Activated CD4-positive, alpha-beta memory T cell treated with anti-CD3 and anti-CD28 coated beads, Interleukin-2, amount 10 ng/mL, durations not matched to agents 7 days and 5 days (primary cell): ENCODE data around the gene PELI1. TPM values are rescaled to one million over a fixed set of nuclear protein-coding genes. Genes with fewer than 3 reads are reported as not detected.
"Not testable (repeated sequence)": the region's sequence is repeated elsewhere in the genome, so short reads cannot be mapped to it uniquely, and the experiment has no call there.

ENCODE experiments used
- CTCF ChIA-PET: fragments of 350-600 bp; sonication (Branson Sonifier 250); formaldehyde crosslinking; loops from one replicate; lab custom pipeline; 2021; ENCODE audit warnings: antibody characterized with exemption, inconsistent platforms; lab: Charles Lee
- POLR2A ChIA-PET: fragments of 350-600 bp; sonication (Branson Sonifier 250); formaldehyde crosslinking; loops from one replicate; lab custom pipeline; 2021; ENCODE audit warnings: antibody characterized with exemption; lab: Charles Lee
- DNase-seq: peaks from one replicate; pipeline ENCODE4 v3.0.0-alpha.2; 2020
- H3K27ac Mint-ChIP-seq: one replicate; pipeline ENCODE4 v1.8.0; 2021; ENCODE audit warnings: mild to moderate bottlenecking, mixed read lengths
- H3K27me3 Mint-ChIP-seq: one replicate; pipeline ENCODE4 v1.8.0; 2021; ENCODE audit warnings: mixed read lengths
- H3K36me3 Mint-ChIP-seq: one replicate; pipeline ENCODE4 v1.8.0; 2021; ENCODE audit warnings: low read depth, mixed read lengths
- H3K4me1 Mint-ChIP-seq: one replicate; pipeline ENCODE4 v1.8.0; 2021; ENCODE audit warnings: mixed read lengths
- H3K4me3 Mint-ChIP-seq: one replicate; pipeline ENCODE4 v1.8.0; 2021; ENCODE audit warnings: mild to moderate bottlenecking, mixed read lengths
- H3K9me3 Mint-ChIP-seq: one replicate; pipeline ENCODE4 v1.8.0; 2021; ENCODE audit warnings: mixed read lengths
- total RNA-seq, 2 experiments: library from RNA; stranded (reverse); gene quantifications; one replicate each; pipeline ENCODE4 v1.2.3, GENCODE V29; 2021

The PELI1 gene
- total RNA-seq, 2 experiments from 2014 or later, result 44.9 to 45.0 TPM

- H3K4me1 Mint-ChIP-seq, result peaks cover 36% of the 10 kb centered on the region
- peaks cover 67% of the 10 kb centered on the region for H3K36me3 Mint-ChIP-seq
- peak overlapping the region; percentile 70 for H3K27ac Mint-ChIP-seq
- H3K27me3 Mint-ChIP-seq, H3K4me3 Mint-ChIP-seq, DNase-seq, H3K9me3 Mint-ChIP-seq: not testable (repeated sequence)
- ChIA-PET POLR2A (interaction anchor here (0.7 to 4.5 kb wide), 5 partner anchors 14 to 226 kb away, joined by 3 to 24 read pairs (median 7); no protein-coding TSS in a partner anchor), CTCF (interaction anchor here (1.0 to 1.3 kb wide), 2 partner anchors 112 to 230 kb away, joined by 3 to 4 read pairs; no protein-coding TSS in a partner anchor)
These were observed 43.6 kb downstream of the PELI1 start for GRCh38 chr2:64100584-64100983.

GRCh38 chr2:64094663-64095382 lies 49.4 kb downstream of the PELI1 start:
- POLR2A ChIA-PET, result interaction anchor here (1.0 kb wide), 1 partner anchor 11 kb away, joined by 5 read pairs; no protein-coding TSS in a partner anchor
- no peak for DNase-seq
- peaks cover 80% of the 10 kb centered on the region for H3K36me3 Mint-ChIP-seq
- no peaks in the 10 kb centered on the region for H3K9me3 Mint-ChIP-seq
- peaks cover 12% of the 10 kb centered on the region for H3K4me1 Mint-ChIP-seq
- H3K4me3 Mint-ChIP-seq, result no peak overlapping the region
- CTCF ChIA-PET, result no interaction called here
- H3K27me3 Mint-ChIP-seq, result no peaks in the 10 kb centered on the region
- H3K27ac Mint-ChIP-seq, result no peak overlapping the region

GRCh38 chr2:64093341-64093740 lies 50.9 kb downstream of the PELI1 start:
- H3K9me3 Mint-ChIP-seq, result no peaks in the 10 kb centered on the region
- H3K27ac Mint-ChIP-seq, result no peak overlapping the region
- peaks cover 10% of the 10 kb centered on the region for H3K4me1 Mint-ChIP-seq
- peaks cover 66% of the 10 kb centered on the region for H3K36me3 Mint-ChIP-seq
- POLR2A ChIA-PET, result no interaction called here
- DNase-seq, result no peak
- H3K27me3 Mint-ChIP-seq, result no peaks in the 10 kb centered on the region
- CTCF ChIA-PET, result no interaction called here
- no peak overlapping the region for H3K4me3 Mint-ChIP-seq

DNA sequence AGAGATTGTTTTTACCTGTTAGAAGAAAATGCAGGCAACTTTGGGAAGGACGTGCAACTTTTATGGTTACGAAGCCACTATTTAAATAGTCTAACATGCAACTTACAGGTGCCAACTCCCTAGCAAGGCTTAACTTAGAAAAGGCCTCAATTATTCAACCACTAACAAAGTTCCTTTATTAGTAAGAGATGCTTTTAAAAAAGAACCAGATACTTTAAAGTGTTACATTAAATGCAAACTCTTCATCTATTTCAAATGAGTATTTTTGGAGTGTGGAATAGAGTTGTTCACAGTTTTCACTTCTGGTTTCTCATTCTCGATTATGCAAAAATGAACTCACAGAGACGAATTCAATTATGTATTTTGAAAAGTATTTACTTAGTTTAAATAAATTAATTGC lies 51.7 kb downstream of the PELI1 start:
- Mint-ChIP-seq H3K27me3 (no peaks in the 10 kb centered on the region), H3K27ac (no peak overlapping the region), H3K9me3 (no peaks in the 10 kb centered on the region), H3K36me3 (peaks cover 58% of the 10 kb centered on the region), H3K4me1 (peaks cover 8% of the 10 kb centered on the region), H3K4me3 (no peak overlapping the region)
- ChIA-PET POLR2A (no interaction called here), CTCF (no interaction called here)
- DNase-seq, result no peak

GRCh38 chr2:64090264-64090663 lies 54.0 kb downstream of the PELI1 start:
- H3K4me1 Mint-ChIP-seq, result peaks cover 5% of the 10 kb centered on the region
- ChIA-PET CTCF (no interaction called here), POLR2A (no interaction called here)
- no peaks in the 10 kb centered on the region for H3K27me3 Mint-ChIP-seq
- peaks cover 38% of the 10 kb centered on the region for H3K36me3 Mint-ChIP-seq
- no peak for DNase-seq
- no peaks in the 10 kb centered on the region for H3K9me3 Mint-ChIP-seq
- no peak overlapping the region for H3K27ac Mint-ChIP-seq
- no peak overlapping the region for H3K4me3 Mint-ChIP-seq

- H3K27ac Mint-ChIP-seq, result no peak overlapping the region
These were observed 57.7 kb downstream of the PELI1 start for GRCh38 chr2:64086347-64087082.

GRCh38 chr2:64085936-64086335 lies 58.3 kb downstream of the PELI1 start:
- H3K27ac Mint-ChIP-seq, result no peak overlapping the region
- H3K27me3 Mint-ChIP-seq, result peaks cover 8% of the 10 kb centered on the region
- peaks cover 7% of the 10 kb centered on the region for H3K36me3 Mint-ChIP-seq
- CTCF ChIA-PET, result no interaction called here
- no peak for DNase-seq
- no peaks in the 10 kb centered on the region for H3K4me1 Mint-ChIP-seq
- POLR2A ChIA-PET, result interaction anchor here (1.2 kb wide), 1 partner anchor 10 kb away, joined by 3 read pairs; no protein-coding TSS in a partner anchor
- H3K4me3 Mint-ChIP-seq, result no peak overlapping the region
- H3K9me3 Mint-ChIP-seq, result no peaks in the 10 kb centered on the region

More at GRCh38 chr2:64086347-64087082, 57.7 kb downstream of the PELI1 start:
- no peak for DNase-seq
- POLR2A ChIA-PET, result interaction anchor here (0.6 kb wide), 1 partner anchor 14 kb away, joined by 3 read pairs; no protein-coding TSS in a partner anchor
- Mint-ChIP-seq H3K4me3 (no peak overlapping the region), H3K27me3 (peaks cover 4% of the 10 kb centered on the region), H3K4me1 (no peaks in the 10 kb centered on the region), H3K9me3 (no peaks in the 10 kb centered on the region), H3K36me3 (peaks cover 13% of the 10 kb centered on the region)
- CTCF ChIA-PET, result no interaction called here

DNA sequence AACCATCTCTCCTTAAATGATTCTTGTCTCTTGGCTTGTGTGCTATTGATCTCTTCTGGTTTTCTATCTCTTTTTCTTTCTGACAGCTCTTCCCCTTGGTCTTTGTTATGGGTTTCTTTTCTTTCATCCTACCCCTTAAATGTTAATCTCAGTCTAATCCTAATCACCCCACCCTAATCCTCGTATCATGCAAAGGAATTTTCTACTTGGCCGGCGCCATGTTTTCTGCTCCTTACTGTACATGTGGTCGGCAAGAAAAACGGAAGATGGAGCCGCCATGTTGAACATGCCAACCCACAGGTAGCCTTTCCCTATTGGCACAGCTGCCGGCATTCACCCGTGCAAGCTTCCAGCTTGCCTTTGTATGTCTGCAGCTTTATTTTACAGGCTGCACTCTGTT lies 63.2 kb downstream of the PELI1 start:
- Mint-ChIP-seq H3K27me3 (peaks cover 13% of the 10 kb centered on the region), H3K9me3 (no peaks in the 10 kb centered on the region), H3K4me1 (no peaks in the 10 kb centered on the region), H3K36me3 (no peaks in the 10 kb centered on the region), H3K27ac (no peak overlapping the region), H3K4me3 (no peak overlapping the region)
- DNase-seq, result no peak
- CTCF ChIA-PET, result no interaction called here
- POLR2A ChIA-PET, result no interaction called here

DNA sequence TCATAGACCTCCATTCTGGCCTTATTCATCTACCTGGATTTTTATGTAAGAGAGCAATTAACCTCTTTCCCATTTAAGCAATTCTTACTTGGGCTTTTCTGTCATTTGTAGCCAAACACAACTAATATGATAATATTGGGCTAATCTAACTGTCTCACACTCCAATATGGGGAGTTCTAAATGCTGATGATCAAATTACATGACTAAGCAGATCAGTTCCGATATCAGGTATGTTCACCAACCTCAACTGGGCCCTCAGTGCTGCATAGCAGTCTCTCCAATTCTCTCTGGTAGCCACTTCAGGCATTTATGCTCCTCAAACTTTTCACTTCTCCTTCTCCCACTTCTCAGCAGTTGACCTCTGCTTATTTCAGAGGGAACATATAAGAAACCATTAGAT lies 64.0 kb downstream of the PELI1 start:
- Mint-ChIP-seq H3K9me3 (no peaks in the 10 kb centered on the region), H3K27me3 (peaks cover 13% of the 10 kb centered on the region), H3K27ac (no peak overlapping the region), H3K36me3 (no peaks in the 10 kb centered on the region), H3K4me3 (no peak overlapping the region), H3K4me1 (no peaks in the 10 kb centered on the region)
- DNase-seq, result no peak
- POLR2A ChIA-PET, result no interaction called here
- CTCF ChIA-PET, result no interaction called here

- H3K36me3 Mint-ChIP-seq, H3K27ac Mint-ChIP-seq, DNase-seq, POLR2A ChIA-PET, CTCF ChIA-PET, H3K4me1 Mint-ChIP-seq, H3K9me3 Mint-ChIP-seq, H3K4me3 Mint-ChIP-seq: not testable (repeated sequence)
- peaks cover 13% of the 10 kb centered on the region for H3K27me3 Mint-ChIP-seq
These were observed 64.5 kb downstream of the PELI1 start for GRCh38 chr2:64079688-64080087.

DNA sequence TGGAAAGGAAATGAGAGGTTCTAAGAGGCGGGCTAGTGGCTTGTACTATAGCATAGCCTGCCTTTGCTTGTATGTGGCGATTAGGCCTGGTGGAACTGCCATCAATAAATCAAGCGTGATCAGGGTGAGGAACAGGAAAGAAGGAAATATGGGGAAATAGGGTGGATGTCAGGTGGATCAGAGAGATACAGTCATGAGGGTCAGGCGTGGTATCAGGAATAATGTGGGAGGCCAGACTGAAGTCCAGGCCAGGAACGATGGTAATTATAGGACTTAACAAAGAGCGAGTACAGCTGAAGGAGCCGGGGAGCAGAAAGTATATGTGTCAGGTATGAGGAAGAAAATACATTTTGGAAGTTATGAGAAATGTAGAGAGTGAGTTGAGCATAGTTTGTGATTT lies 67.4 kb downstream of the PELI1 start:
- POLR2A ChIA-PET, H3K36me3 Mint-ChIP-seq, H3K27me3 Mint-ChIP-seq, H3K4me1 Mint-ChIP-seq, H3K4me3 Mint-ChIP-seq, DNase-seq, CTCF ChIA-PET, H3K9me3 Mint-ChIP-seq, H3K27ac Mint-ChIP-seq: not testable (repeated sequence)

GRCh38 chr2:64074616-64075015 lies 69.6 kb downstream of the PELI1 start:
- H3K4me3 Mint-ChIP-seq, POLR2A ChIA-PET, H3K36me3 Mint-ChIP-seq, H3K27me3 Mint-ChIP-seq, H3K9me3 Mint-ChIP-seq, H3K27ac Mint-ChIP-seq, CTCF ChIA-PET, H3K4me1 Mint-ChIP-seq, DNase-seq: not testable (repeated sequence)

DNA sequence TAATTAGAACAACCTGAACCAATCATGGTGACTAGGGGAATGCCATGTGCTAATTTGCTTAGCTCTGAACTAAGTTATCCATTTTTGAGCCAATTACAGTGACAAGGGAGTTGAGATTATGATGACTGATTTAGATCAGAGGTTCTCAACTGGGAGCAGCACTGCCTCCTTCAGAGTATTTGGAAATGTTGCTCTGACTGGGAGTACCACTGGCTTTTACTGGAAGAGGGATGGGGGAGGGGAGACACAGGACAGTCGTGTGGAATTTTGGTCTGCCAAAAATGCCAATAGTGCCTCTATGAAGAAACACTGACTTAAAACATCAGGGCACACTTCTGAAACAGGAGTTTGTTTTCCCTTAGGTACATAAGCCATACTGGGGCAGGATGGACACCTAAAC lies 76.9 kb downstream of the PELI1 start:
- no peaks in the 10 kb centered on the region for H3K9me3 Mint-ChIP-seq
- DNase-seq, result no peak
- H3K27ac Mint-ChIP-seq, result no peak overlapping the region
- no peaks in the 10 kb centered on the region for H3K27me3 Mint-ChIP-seq
- no peaks in the 10 kb centered on the region for H3K36me3 Mint-ChIP-seq
- POLR2A ChIA-PET, result no interaction called here
- H3K4me3 Mint-ChIP-seq, result no peak overlapping the region
- H3K4me1 Mint-ChIP-seq, result peaks cover 21% of the 10 kb centered on the region
- CTCF ChIA-PET, result no interaction called here
